IMR-90 (cell line): ENCODE results near the gene ADAP1. TPM values are rescaled to one million over a fixed set of nuclear protein-coding genes. Genes with fewer than 3 reads are reported as not detected.

Source experiments
- ATAC-seq: fragments of 200-7000 bp; cut with Tn5 transposase; 2 replicates; pipeline ENCODE4 v1.9.1; 2020; ENCODE audit warnings: low read depth, mild to moderate bottlenecking, moderate library complexity
- BruUV-seq: library from RNA; stranded (reverse); fragments of 400-500 nt; replicated peaks from 2 replicates; lab custom pipeline; 2021; lab: Mats Ljungman, UMichigan
- CTCF ChIA-PET: fragments of 300-600 bp; formaldehyde crosslinking; extraction: SDS; loops from one replicate; lab custom pipeline; 2021; ENCODE audit warnings: antibody characterized with exemption; lab: Yijun Ruan, JAX
- POLR2A ChIA-PET: fragments of 300-600 bp; sonication (Branson Sonifier 250); formaldehyde crosslinking; loops from one replicate; lab custom pipeline; 2022; ENCODE audit warnings: antibody characterized with exemption; ENCODE audit not compliant: unreplicated experiment; lab: Charles Lee
- DNase-seq: peaks from one replicate; pipeline ENCODE4 v3.0.0; 2013
- H2AFZ ChIP-seq: replicated peaks from 2 replicates; pipeline ENCODE3; 2013; ENCODE audit warnings: low read length, mild to moderate bottlenecking; ENCODE audit not compliant: poor library complexity
- H2AK5ac ChIP-seq: 2 replicates; pipeline ENCODE4 v1.6.1; 2013; ENCODE audit warnings: low read depth, low read length, inconsistent platforms
- H2AK9ac ChIP-seq: replicated peaks from 2 replicates; pipeline ENCODE3; 2013; ENCODE audit warnings: mild to moderate bottlenecking, low read depth, low read length, moderate library complexity; ENCODE audit not compliant: poor library complexity
- H2BK120ac ChIP-seq: 2 replicates; pipeline ENCODE4 v1.6.1; 2013; ENCODE audit warnings: low read depth, low read length, inconsistent platforms
- H2BK15ac ChIP-seq: 3 replicates; pipeline ENCODE4 v1.6.1; 2013; ENCODE audit warnings: low read depth, low read length, inconsistent platforms
- H2BK20ac ChIP-seq: 2 replicates; pipeline ENCODE4 v1.6.1; 2013; ENCODE audit warnings: low read depth, mild to moderate bottlenecking, inconsistent platforms, low read length, moderate library complexity
- H2BK5ac ChIP-seq: 2 replicates; pipeline ENCODE4 v1.6.1; 2013; ENCODE audit warnings: mild to moderate bottlenecking, low read depth, low read length, inconsistent platforms; ENCODE audit not compliant: poor library complexity, severe bottlenecking
- H3K14ac ChIP-seq: replicated peaks from 2 replicates; pipeline ENCODE4 v1.6.1; 2013; ENCODE audit warnings: low read depth, low read length, inconsistent platforms
- H3K18ac ChIP-seq: 2 replicates; pipeline ENCODE4 v1.6.1; 2013; ENCODE audit warnings: low read depth, low read length, control low read depth
- H3K23ac ChIP-seq: 2 replicates; pipeline ENCODE4 v1.6.1; 2013; ENCODE audit warnings: low read depth, low read length, inconsistent platforms
- H3K27ac ChIP-seq: 2 replicates; pipeline ENCODE4 v1.5.1; 2013; ENCODE audit warnings: mild to moderate bottlenecking, control low read depth, low read length; ENCODE audit not compliant: insufficient read depth
- H3K27me3 ChIP-seq: 2 replicates; pipeline ENCODE4 v1.6.1; 2013; ENCODE audit warnings: low read length; ENCODE audit not compliant: control insufficient read depth, insufficient read depth
- H3K36me3 ChIP-seq: 2 replicates; pipeline ENCODE4 v1.6.1; 2013; ENCODE audit warnings: low read length, mixed read lengths; ENCODE audit not compliant: control insufficient read depth, insufficient read depth
- H3K4ac ChIP-seq: 2 replicates; pipeline ENCODE4 v1.6.1; 2013; ENCODE audit warnings: low read depth, low read length, inconsistent platforms
- H3K4me1 ChIP-seq: 2 replicates; pipeline ENCODE4 v1.6.1; 2013; ENCODE audit warnings: low read length, mixed read lengths; ENCODE audit not compliant: control insufficient read depth, insufficient read depth
- H3K4me2 ChIP-seq: 2 replicates; pipeline ENCODE4 v1.6.1; 2013; ENCODE audit warnings: low read depth, mild to moderate bottlenecking, control low read depth, low read length, moderate library complexity
- H3K4me3 ChIP-seq: 2 replicates; pipeline ENCODE4 v1.5.1; 2013; ENCODE audit warnings: low read depth, mild to moderate bottlenecking, control low read depth, low read length, moderate library complexity; ENCODE audit not compliant: insufficient read depth
- H3K56ac ChIP-seq: 2 replicates; pipeline ENCODE4 v1.6.1; 2013; ENCODE audit warnings: low read length, inconsistent platforms; ENCODE audit not compliant: insufficient read depth; ENCODE audit errors: extremely low read depth
- H3K79me1 ChIP-seq, 2 experiments: 2 replicates each; pipeline ENCODE4 v1.6.1; 2013; ENCODE audit warnings: low read length in 2 of 2, inconsistent platforms in 1 of 2, low read depth in 1 of 2
- H3K9ac ChIP-seq: 2 replicates; pipeline ENCODE4 v1.6.1; 2013; ENCODE audit warnings: low read depth, low read length, control low read depth
- H3K9me1 ChIP-seq: 2 replicates; pipeline ENCODE4 v1.6.1; 2013; ENCODE audit warnings: low read length, inconsistent platforms; ENCODE audit not compliant: insufficient read depth
- H3K9me3 ChIP-seq: 2 replicates; pipeline ENCODE4 v1.6.1; 2013; ENCODE audit warnings: low read length; ENCODE audit not compliant: control insufficient read depth, insufficient read depth
- H4K20me1 ChIP-seq: 2 replicates; pipeline ENCODE4 v1.6.1; 2013; ENCODE audit warnings: low read length, inconsistent platforms; ENCODE audit not compliant: insufficient read depth
- H4K5ac ChIP-seq: 2 replicates; pipeline ENCODE4 v1.6.1; 2013; ENCODE audit warnings: mild to moderate bottlenecking, low read depth, low read length, control low read depth
- H4K8ac ChIP-seq, 2 experiments: 2 replicates each; pipeline ENCODE4 v1.6.1; 2013; ENCODE audit warnings: low read depth in 2 of 2, low read length in 2 of 2, control low read depth in 1 of 2, inconsistent platforms in 1 of 2
- H4K91ac ChIP-seq: 2 replicates; pipeline ENCODE4 v1.6.1; 2013; ENCODE audit warnings: low read depth, low read length, inconsistent platforms; ENCODE audit not compliant: insufficient read depth
- CEBPB ChIP-seq: IDR thresholded peaks from 2 replicates; pipeline ENCODE4 v1.6.1; 2012; ENCODE audit warnings: low read depth, low read length, improper control_type of control experiment
- CHD1 ChIP-seq: IDR thresholded peaks from 2 replicates; pipeline ENCODE4 v1.6.1; 2012; ENCODE audit warnings: low read depth, low read length, improper control_type of control experiment
- MAFK ChIP-seq: IDR thresholded peaks from 2 replicates; pipeline ENCODE4 v1.6.1; 2012; ENCODE audit warnings: low read depth, low read length, improper control_type of control experiment
- MAZ ChIP-seq: IDR thresholded peaks from 2 replicates; pipeline ENCODE4 v1.6.1; 2012; ENCODE audit warnings: low read depth, mild to moderate bottlenecking, low read length, improper control_type of control experiment, moderate library complexity, borderline replicate concordance
- MXI1 ChIP-seq: IDR thresholded peaks from 2 replicates; pipeline ENCODE4 v1.6.1; 2012; ENCODE audit warnings: low read depth, mild to moderate bottlenecking, low read length, moderate library complexity, borderline replicate concordance
- NFE2L2 ChIP-seq: fragments of 150-350 bp; IDR thresholded peaks from 2 replicates; pipeline ENCODE4 v1.6.1; 2016; ENCODE audit warnings: low read depth, mild to moderate bottlenecking, low read length
- POLR2A ChIP-seq: IDR thresholded peaks from 2 replicates; pipeline ENCODE4 v1.6.1; 2012; ENCODE audit warnings: mild to moderate bottlenecking, low read depth, low read length
- RAD21 ChIP-seq: IDR thresholded peaks from 2 replicates; pipeline ENCODE4 v1.6.1; 2012; ENCODE audit warnings: low read length, improper control_type of control experiment
- RCOR1 ChIP-seq: IDR thresholded peaks from 2 replicates; pipeline ENCODE4 v1.6.1; 2012; ENCODE audit warnings: mild to moderate bottlenecking, low read length, improper control_type of control experiment; ENCODE audit not compliant: insufficient replicate concordance
- RFX5 ChIP-seq: IDR thresholded peaks from 2 replicates; pipeline ENCODE4 v1.8.0; 2012; ENCODE audit warnings: low read depth, mild to moderate bottlenecking, low read length, moderate library complexity
- SMC3 ChIP-seq: fragments of 150-350 bp; IDR thresholded peaks from 2 replicates; pipeline ENCODE4 v1.6.1; 2016; ENCODE audit warnings: low read depth, mild to moderate bottlenecking, antibody characterized with exemption, low read length, moderate library complexity
- WGBS, 2 experiments: methylation state at CpG; one replicate each; pipeline versions ENCODE4 v1.1.5 to v1.1.7; 2013; ENCODE audit warnings: missing lambda C conversion rate in 2 of 2; ENCODE audit not compliant: insufficient read length in 1 of 2; ENCODE audit errors: extremely low coverage in 2 of 2; 5-methylcytosine and 5-hydroxymethylcytosine counted together
- dilution Hi-C: fragments of 300-500 bp; cut with HindIII; formaldehyde crosslinking; loops from one replicate; pipeline ENCODE4 v1.14.3; 2018; ENCODE audit warnings: low sequenced_read_pairs; ENCODE audit not compliant: unreplicated experiment
- in situ Hi-C: fragments of 300-500 bp; cut with MboI; formaldehyde crosslinking; loops from 3 replicates; pipeline ENCODE4 v1.14.3; 2019; ENCODE audit warnings: low sequenced_read_pairs, inconsistent platforms, mixed read lengths
- intact Hi-C: fragments of 100-400 bp; cut with micrococcal nuclease; formaldehyde crosslinking; loops from 2 replicates; pipeline ENCODE4 v1.10.0; 2022
- polyA plus RNA-seq, 3 experiments: library from polyadenylated mRNA; depleted of rRNA; stranded (reverse); fragments of >200 nt; gene quantifications; 2 replicates each; pipeline ENCODE4 v1.2.3, GENCODE V29; 2012; ENCODE audit warnings: low replicate concordance in 1 of 3
- total RNA-seq: library from RNA; depleted of rRNA; stranded (reverse); fragments of >200 nt; gene quantifications from 2 replicates; pipeline ENCODE4 v1.2.3, GENCODE V29; 2012
- TF ChIP-seq, protein P1 (sequence below): conservative IDR thresholded peaks from 2 replicates; pipeline ENCODE4 v1.5.1; 2012; ENCODE audit warnings: mild to moderate bottlenecking, low read depth, low read length, improper control_type of control experiment
- TF ChIP-seq, protein P2 (sequence below): fragments of 150-350 bp; IDR thresholded peaks from 2 replicates; pipeline ENCODE4 v1.6.1; 2016; ENCODE audit warnings: low read depth, mild to moderate bottlenecking, low read length, moderate library complexity, borderline replicate concordance
- TF ChIP-seq, protein P3 (sequence below): fragments of 150-350 bp; IDR thresholded peaks from 2 replicates; pipeline ENCODE4 v1.6.1; 2017; ENCODE audit warnings: mild to moderate bottlenecking, antibody characterized with exemption, low read length, low read depth

ADAP1 gene
- total and polyA plus RNA-seq, 2 of the 4 experiments (the other 2 are of a cell fraction), result 1.4 to 2.0 TPM

DNA sequence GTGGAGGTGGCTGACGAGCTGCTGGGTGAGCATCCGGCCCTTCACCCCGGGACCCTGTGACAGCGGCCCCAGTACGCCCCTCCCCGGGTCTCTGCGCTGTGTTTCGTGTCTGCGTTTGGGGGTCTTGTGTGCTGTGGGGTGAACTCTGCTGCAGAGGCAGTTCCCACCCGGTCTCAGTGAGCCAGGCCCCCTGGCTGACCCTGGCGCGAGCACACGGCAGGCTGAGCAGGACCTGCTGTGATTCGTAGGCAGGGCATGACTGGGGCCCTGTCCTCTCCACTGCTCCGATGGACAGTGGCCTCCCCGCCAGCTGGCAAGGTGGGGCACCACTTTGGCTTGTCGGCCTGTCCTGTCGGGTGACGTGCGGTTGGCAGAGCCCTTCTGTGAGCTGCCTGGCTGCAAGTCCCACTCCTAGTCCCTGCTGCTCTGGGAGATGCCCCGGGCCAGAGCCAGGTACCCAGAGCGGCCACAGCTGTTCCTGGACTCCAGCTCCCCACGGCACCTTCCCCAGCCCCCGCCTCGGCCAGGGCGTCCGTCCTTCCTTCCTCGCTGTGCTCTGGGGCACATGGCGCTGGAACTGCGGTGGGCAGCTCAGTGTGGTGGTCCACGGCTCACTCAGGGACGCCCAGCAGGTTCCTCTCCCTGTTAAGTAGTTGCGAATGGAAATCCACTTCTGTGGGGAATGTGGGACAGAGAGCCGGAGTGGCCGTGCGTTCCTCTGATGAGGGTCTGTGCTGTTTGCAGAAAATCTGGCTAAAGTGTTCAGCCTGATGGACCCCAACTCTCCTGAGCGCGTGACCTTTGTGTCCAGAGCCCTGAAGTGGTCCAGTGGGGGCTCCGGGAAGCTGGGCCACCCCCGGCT is 67.6 kb downstream of the ADAP1 start:
- Histone ChIP-seq H3K4ac (no peak overlapping the region), H3K14ac (no peak overlapping the region), H3K9me1 (no peaks in the 10 kb centered on the region; the same call in 1 of the 2 replicates), H3K4me1 (no peaks in the 10 kb centered on the region), H3K9ac (no peak overlapping the region), H4K20me1 (peaks cover 52% of the 10 kb centered on the region), H4K5ac (no peak overlapping the region), H3K18ac (no peak overlapping the region), H3K4me3 (no peak overlapping the region), H4K8ac (no peak overlapping the region), H3K23ac (no peak overlapping the region), H4K91ac (no peak overlapping the region), H2AK9ac (no peak overlapping the region), H3K27me3 (no peaks in the 10 kb centered on the region), H2BK120ac (no peak overlapping the region), H2AK5ac (no peak overlapping the region), H3K56ac (no peak overlapping the region), H3K4me2 (no peak overlapping the region), H2BK20ac (no peak overlapping the region), H2BK15ac (no peak overlapping the region), H3K36me3 (peaks cover 30% of the 10 kb centered on the region), H2AFZ (peak overlapping the region; percentile 43), H3K9me3 (no peaks in the 10 kb centered on the region), H3K79me1 (peaks cover 8 to 61% of the 10 kb centered on the region in 2 experiments), H2BK5ac (no peak overlapping the region), H3K27ac (no peak overlapping the region)
- dilution Hi-C loops, result no loop called here
- TF ChIP-seq CEBPB (no peak), NFE2L2 (no peak), SMC3 (no peak), MAZ (no peak), CHD1 (no peak), RCOR1 (no peak), POLR2A (no peak), RAD21 (no peak), RFX5 (no peak), MAFK (no peak), MXI1 (no peak)
- TF ChIP-seq, protein P1, sequence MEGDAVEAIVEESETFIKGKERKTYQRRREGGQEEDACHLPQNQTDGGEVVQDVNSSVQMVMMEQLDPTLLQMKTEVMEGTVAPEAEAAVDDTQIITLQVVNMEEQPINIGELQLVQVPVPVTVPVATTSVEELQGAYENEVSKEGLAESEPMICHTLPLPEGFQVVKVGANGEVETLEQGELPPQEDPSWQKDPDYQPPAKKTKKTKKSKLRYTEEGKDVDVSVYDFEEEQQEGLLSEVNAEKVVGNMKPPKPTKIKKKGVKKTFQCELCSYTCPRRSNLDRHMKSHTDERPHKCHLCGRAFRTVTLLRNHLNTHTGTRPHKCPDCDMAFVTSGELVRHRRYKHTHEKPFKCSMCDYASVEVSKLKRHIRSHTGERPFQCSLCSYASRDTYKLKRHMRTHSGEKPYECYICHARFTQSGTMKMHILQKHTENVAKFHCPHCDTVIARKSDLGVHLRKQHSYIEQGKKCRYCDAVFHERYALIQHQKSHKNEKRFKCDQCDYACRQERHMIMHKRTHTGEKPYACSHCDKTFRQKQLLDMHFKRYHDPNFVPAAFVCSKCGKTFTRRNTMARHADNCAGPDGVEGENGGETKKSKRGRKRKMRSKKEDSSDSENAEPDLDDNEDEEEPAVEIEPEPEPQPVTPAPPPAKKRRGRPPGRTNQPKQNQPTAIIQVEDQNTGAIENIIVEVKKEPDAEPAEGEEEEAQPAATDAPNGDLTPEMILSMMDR, result no peak
- TF ChIP-seq, protein P2, sequence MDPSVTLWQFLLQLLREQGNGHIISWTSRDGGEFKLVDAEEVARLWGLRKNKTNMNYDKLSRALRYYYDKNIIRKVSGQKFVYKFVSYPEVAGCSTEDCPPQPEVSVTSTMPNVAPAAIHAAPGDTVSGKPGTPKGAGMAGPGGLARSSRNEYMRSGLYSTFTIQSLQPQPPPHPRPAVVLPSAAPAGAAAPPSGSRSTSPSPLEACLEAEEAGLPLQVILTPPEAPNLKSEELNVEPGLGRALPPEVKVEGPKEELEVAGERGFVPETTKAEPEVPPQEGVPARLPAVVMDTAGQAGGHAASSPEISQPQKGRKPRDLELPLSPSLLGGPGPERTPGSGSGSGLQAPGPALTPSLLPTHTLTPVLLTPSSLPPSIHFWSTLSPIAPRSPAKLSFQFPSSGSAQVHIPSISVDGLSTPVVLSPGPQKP, result no peak
- TF ChIP-seq, protein P3, sequence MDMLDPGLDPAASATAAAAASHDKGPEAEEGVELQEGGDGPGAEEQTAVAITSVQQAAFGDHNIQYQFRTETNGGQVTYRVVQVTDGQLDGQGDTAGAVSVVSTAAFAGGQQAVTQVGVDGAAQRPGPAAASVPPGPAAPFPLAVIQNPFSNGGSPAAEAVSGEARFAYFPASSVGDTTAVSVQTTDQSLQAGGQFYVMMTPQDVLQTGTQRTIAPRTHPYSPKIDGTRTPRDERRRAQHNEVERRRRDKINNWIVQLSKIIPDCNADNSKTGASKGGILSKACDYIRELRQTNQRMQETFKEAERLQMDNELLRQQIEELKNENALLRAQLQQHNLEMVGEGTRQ, result no peak
- POLR2A ChIA-PET, result no interaction called here
- intact Hi-C loops, result no loop called here
- WGBS, 2 experiments, result 98% methylated on average over 23 of the region's 40 CpGs; no CpG with 5 or more reads in 1 of the 2 experiments
- ATAC-seq, result no peak
- DNase-seq, result no peak
- in situ Hi-C loops, result no loop called here
- no TSS peak for BruUV-seq
- CTCF ChIA-PET, result no interaction called here
